Left forelimb (tissue), 1 donor: Measurements from ENCODE around the gene TPD52L1.

Experiments used
- DNase-seq: peaks from one replicate; pipeline ENCODE4 v3.0.0-alpha.2; 2018; ENCODE audit warnings: low spot score

Gene TPD52L1

DNA sequence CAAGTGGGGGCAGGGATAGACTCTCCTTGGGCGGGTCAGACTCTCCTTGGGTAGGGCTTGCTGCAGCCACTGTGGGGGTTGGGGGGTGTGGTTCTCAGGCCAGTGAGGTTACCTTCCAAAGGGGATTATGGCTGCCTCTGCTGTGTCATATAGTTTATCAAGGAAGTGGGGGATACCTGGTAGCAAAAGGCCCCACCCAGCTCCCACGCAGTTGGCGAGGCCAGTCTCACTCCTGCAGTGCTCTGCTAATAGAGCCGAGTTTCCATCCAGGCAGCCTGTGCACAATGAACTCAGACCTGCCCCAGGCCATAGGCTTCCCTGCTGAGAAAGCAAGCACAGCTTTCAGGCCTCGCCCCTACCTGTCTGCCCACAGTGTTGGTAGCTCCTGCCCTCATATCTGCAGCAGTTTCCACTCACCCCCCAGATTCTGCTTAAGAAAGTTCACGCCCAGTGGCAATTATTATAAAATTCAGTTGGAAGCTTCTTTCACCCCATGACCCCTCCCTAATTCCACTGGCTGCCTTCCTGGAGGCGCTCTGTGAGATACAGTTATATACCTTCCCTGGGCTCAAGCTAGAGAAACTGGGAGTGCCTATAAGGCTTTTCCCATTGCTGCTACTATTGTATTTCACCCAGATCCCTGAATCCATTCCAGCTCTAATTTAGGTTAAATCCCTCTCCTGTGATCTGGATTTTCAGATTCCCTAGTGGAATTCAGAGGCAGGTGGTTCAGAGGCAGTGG lies 92.1 kb downstream of the TPD52L1 start:
- no peak for DNase-seq

DNA sequence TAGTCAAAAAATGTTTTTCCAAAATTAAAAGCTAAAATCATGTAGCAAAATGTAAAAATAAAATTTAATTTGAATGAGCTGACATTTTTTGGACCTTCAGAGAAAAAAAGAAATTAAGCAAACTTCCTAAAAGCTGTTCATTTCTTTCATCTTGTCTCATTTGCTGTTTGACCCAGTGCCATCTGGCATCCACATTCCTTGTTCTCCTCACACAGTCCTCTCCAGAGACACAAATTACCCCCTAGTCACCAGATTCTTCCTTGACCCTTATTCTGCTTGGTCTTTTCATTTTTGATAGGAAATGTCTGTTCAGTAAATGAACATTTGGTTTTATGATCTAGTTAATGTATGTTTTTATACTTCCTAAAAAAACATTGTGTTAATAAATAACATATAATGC lies 93.0 kb downstream of the TPD52L1 start:
- no peak for DNase-seq

DNA sequence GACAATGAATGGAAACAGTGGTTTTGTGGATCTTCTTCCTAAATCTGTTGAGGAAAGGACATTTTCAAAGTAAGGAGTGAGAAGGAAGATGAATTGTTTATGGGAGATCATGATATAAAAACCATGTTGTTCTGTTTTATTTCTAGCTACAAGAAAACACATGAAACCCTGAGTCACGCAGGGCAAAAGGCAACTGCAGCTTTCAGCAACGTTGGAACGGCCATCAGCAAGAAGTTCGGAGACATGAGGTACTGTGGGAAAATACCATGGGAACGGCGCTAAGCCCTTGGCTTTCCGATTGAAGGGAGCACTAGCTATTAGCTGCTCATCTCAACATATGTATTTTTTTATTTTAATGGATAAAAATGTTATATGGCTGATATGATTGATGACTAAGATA lies 94.6 kb downstream of the TPD52L1 start:
- DNase-seq = no peak

DNA sequence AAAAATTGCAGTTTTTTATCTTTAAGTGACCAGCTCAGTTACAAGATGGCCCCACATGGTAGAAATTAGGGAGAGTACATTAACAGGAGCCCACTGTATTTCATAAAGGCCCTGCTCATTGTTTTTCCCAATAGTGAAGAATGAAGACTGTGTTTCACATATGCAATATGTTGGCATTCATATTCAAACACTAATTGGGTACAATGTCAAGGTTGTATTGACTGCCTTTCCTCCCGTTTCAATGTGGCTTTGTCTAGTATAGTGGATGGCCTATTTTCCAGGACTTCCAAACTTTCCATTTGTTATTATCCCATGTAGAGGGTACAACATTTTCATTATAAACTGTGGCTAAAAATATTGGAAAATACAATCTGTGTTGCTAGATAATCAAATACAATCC lies 96.9 kb downstream of the TPD52L1 start:
- DNase-seq = no peak

DNA sequence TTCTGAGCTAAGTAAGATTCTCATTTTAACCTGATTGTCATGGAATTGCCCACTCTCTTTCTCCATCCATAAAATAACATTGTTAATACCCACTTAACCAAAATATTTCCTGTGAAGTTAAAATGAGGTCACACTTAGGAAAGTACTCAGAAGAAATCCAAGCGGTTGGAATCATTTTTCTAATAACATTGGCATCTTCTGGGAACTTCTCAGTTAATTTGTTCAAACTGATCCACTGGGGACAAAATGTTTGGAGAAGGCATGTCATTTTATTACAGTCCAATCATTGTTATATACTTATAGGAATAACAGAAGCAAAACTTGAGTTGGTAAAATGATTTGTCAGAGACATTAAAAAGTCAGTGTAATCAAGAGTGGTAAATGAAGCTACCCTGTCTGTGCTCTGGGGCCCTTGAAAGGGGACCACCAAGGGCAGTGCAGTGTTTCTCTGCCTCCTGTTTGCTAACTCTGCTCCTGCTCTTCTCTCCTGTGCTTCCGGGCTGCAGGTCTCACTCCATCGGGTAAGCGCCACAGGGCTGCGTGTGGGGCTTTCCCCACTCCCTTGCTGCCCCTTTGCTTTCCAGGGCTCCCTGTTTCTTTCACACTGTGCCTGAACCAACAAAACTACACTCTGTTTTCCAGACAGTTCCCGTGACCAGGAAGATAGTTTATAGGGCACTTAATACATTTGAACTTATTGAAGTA lies 98.1 kb downstream of the TPD52L1 start:
- no peak for DNase-seq

GRCh38 chr6:125252891-125253290 lies 99.3 kb downstream of the TPD52L1 start:
- no peak for DNase-seq

DNA sequence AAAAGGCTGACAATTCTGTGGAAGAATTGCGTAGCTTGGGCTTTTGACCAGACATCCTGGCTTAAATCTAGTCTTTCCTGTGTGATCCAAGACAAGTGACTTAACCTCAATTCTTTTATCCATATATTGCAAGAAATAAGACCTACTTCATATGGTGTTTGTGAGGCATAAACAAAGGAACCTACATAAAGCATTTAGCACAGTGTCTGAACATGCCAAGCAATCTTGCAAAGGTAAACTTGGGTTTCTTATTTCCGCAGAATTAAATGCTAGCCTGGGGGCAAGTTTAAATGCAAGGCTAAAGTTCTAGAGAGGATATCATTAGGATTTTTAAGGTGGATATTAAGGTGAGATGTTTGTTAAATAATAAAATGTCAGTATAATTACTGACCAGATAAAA lies 100.3 kb downstream of the TPD52L1 start:
- no peak for DNase-seq

DNA sequence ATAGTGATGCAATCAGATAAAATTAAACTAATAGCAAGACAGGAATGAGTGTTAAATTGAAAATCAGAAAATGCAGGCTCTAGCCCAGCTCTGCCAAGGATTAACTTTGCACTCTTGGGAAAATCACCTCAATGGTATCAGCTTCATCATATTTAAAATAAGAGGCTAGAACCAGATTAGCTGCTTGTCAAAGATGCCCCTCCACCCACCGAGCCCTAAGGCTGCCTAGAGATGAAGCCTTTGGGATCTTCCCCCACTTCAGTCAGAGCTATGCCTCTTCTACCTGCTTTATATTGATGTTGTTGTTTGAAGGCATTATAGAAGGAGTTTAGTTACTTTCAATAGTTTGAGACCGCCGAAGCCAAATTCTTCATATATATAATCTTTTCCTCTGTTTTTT lies 100.7 kb downstream of the TPD52L1 start:
- DNase-seq = no peak

DNA sequence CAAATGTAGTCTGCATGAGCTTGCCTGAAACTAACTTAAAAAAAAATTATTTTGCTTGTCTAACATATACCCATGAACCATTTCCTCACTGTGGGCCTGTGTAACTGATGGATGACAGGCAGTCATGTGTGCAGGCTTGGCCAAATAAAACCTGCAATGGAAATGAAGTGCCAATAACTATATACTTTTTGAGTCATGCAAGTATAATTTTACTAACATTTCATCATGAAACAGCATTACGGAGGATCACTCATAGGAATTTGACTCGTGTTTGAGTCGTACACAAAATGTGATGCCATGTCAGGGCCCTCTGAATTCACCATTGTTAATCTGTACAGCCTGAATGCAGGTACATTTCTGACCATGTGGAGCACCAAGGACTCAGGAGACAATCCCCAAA lies 101.6 kb downstream of the TPD52L1 start:
- DNase-seq = no peak

DNA sequence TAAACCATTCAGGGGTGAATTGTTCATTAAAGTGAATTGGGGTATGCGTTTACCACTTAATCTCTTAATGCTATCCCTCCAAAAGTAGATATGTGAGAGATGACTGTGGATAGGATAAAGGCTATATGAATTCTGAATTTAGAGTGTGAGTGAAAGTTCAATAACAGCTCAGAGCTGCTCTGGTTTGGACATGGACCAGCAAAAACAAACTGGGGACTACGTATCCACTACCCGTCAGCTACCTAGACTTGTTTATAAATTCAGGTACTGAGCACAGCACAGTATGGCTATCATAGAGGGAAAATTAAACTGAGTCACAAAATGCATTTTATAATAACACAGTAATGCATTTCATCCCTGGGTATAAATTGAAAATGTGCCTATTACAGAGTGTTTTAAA lies 103.8 kb downstream of the TPD52L1 start:
- no peak for DNase-seq

DNA sequence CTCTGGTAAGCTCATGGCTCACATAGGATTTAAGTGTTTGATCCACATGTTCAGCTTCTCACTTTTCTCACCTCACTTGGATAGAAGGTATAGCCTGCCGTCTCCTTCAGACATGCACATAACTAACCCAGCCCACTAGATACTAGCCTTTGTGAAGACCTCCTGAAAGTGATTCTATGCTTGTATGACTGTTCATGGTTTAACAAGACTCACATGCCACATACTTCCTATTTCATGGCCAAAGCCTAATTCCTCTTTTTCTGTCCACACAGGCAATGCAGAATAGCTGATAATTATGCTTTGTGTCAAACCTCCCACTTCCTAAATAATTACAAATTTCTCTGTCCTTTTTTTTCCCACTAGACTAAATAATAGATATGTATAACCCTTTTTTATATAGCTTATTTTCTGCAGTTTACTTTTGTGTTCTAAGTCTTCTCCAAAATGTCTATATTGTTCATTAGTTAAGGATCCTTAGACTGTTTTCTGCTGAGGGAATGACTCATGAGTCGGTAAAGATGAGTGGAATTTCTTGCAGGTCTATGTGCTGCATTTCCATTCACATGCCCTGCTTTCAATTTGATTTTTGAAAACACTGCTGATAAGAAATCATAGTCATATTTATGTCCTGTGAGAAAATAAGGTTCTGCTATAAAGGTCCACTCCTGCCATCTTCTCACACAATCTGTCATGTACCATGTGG lies 105.2 kb downstream of the TPD52L1 start:
- no peak for DNase-seq

DNA sequence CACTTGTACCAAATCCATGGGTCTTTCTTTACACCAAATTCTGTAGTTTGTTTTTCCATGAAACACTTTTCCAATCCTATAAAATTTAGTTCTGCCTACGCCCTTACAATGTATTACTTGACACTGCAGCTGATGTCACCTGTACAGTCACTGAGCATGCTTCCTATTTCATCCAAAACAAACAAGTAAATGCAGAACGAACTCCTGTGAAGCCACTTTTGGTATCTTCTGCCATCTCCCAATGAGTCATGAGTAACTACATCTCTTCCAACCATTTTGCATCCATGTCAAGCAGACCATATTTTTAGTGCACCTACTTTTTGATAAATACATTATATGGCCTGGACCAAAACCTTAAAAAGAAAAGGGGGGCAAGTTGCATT lies 105.8 kb downstream of the TPD52L1 start:
- DNase-seq = no peak

DNA sequence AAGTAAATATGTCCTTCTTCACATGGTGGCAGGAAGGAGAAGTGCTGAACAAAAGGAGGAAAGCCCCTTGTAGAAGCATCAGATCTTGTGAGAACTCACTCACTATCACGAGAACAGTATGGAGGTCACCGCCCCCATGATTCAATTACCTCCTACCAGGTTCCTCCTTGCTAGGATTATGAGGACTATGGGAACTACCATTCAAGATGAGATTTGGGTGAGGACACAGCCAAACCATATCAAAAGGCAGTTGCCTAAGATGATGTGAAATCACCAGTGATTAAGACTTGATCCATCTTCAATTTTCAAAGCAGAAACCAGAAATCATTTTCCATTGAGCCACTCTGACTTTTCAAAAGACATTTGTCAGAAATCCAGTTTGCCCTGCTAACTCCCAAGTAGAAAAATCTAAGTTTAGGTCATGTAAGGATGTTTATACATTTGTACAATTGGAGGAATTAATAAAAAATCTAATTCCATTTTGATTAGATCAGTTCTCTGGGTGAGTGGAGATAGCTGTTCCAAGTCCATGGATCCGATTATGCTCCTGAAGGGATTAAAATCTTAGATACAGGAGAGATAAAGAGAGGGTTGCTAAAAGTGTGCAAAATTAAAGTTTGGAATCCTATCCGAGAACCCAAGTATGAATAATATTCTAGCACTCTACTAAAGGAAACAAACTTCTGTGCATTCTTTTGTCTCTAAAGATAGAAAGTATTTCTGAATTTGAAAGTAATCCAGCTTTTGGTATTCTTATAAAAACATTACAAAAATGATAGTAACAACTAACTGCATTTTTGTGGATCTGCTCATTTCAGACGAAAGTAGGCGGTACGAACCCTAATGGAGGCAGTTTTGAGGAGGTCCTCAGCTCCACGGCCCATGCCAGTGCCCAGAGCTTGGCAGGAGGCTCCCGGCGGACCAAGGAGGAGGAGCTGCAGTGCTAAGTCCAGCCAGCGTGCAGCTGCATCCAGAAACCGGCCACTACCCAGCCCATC lies 108.7 kb downstream of the TPD52L1 start:
- DNase-seq = no peak

DNA sequence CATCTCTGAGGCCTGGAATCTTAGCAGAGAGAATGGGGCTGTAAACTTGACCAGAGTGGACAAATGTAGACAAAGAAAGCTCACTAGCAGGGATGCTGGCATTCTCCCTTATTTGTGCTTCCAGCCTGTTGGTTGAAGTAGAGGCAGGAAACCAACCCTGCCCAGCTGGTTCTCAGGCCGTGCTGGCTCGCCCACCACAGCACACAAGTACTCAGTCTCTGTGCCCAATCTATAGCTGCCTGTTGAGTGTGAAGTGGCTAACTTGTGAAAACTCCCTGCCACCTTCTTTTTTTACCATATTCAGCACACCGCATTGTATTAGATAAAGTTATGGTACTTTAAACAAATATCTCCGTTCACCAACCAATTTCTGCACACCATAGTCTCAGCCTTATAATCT lies 110.9 kb downstream of the TPD52L1 start:
- no peak for DNase-seq

GRCh38 chr6:125267806-125268523 lies 114.4 kb downstream of the TPD52L1 start:
- DNase-seq = no peak

GRCh38 chr6:125268765-125269164 lies 115.2 kb downstream of the TPD52L1 start:
- DNase-seq = no peak

- DNase-seq = no peak
Measured at GRCh38 chr6:125269328-125269985, 115.9 kb downstream of the TPD52L1 start.

DNA sequence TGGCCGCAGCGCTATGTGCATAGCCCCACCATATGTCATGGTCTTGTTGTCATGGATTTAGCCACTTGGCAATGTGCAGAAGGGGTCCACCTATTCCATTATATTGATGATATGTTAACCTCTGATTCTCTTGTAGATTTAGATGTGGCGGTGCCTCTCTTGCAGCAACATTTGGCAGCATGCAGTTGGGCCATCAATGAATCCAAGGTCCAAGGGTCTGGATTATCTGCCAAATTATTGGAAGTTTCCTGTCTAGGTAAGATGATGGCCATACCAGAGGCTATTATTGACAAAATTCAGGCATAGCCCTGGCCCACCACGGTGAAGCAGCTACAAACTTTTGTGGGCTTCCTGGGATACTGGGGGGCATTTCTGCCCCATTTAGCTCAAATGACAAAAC lies 116.8 kb downstream of the TPD52L1 start:
- no peak for DNase-seq

GRCh38 chr6:125271486-125272159 lies 118.0 kb downstream of the TPD52L1 start:
- DNase-seq = no peak

DNA sequence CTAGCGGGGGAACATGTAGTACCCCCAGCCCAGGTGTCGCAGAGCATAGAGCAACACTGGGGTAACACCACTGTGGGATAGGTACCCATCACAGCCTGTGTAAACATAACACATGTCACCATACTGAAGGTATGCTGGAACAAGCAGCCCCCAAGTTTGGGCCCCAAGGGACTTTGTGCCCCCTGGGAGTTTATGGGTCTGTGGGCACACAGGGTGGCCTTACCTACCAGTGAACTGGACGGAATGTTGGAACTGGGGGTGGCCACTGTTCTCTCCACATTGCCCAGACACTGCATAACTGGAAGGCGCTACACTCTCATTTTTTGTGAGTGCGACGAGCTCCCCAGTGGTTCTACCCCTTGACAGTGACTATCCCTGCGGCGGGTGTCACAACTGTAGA lies 119.7 kb downstream of the TPD52L1 start:
- DNase-seq = no peak
